ENCODE measurements around the gene TSPAN10.

DNA sequence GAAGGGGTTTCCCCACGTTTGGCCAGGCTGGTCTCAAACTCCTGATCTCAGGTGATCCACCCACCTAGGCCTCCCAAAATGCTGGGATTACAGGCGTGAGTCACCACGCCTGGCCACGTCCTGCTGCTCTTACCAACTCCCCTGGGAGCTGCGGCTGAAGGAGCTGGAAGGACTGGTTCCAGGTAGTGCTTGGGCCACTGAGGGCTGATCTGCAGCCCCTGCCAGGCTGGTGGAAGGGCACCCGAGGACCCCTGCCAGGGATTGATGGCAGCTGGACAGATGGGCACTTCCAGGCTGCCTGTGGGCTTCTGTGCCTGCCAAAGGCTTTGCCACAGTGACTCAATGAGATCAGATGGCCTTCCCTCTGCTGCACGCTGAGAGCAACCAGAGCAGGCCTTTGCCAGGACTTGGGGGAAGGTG lies 27.1 kb downstream of the TSPAN10 start:
- TF ChIP-seq EZH2 (IDR thresholded peaks at IDR 0.05; ENCODE audit: insufficient read depth, poor library complexity, severe bottlenecking) = no peak
- no peak for TF ChIP-seq EZH2phosphoT487 (IDR thresholded peaks at IDR 0.05; ENCODE audit: insufficient read depth, low read depth)

Measured in GM23248 (cell line).